GM12864 (cell line): Measurements from ENCODE around the gene SUSD6.

ENCODE experiments used
- DNase-seq: peaks from one replicate; pipeline ENCODE4 v3.0.0-alpha.2; 2011; ENCODE audit warnings: low read depth
- H3K4me3 ChIP-seq: 2 replicates; pipeline ENCODE4 v1.5.1; 2011; ENCODE audit warnings: mild to moderate bottlenecking, low read depth, low read length, control low read depth
- CTCF ChIP-seq: IDR thresholded peaks from 2 replicates; pipeline ENCODE4 v1.5.1; 2011; ENCODE audit warnings: low read depth, mild to moderate bottlenecking, moderate library complexity, low read length, control low read depth, inconsistent platforms; ENCODE audit errors: missing control alignments

Gene SUSD6

GRCh38 chr14:69754487-69754886 lies 143.1 kb downstream of the SUSD6 start:
- no peak for TF ChIP-seq CTCF
- DNase-seq: no peak
- no peak overlapping the region for H3K4me3 ChIP-seq

- TF ChIP-seq CTCF: no peak
- H3K4me3 ChIP-seq: no peak overlapping the region
- no peak for DNase-seq
Observed at GRCh38 chr14:69755296-69755695, 143.9 kb downstream of the SUSD6 start.

GRCh38 chr14:69755784-69756183 lies 144.4 kb downstream of the SUSD6 start:
- DNase-seq: no peak
- no peak for TF ChIP-seq CTCF
- no peak overlapping the region for H3K4me3 ChIP-seq

GRCh38 chr14:69756298-69756697 lies 144.9 kb downstream of the SUSD6 start:
- no peak overlapping the region for H3K4me3 ChIP-seq
- DNase-seq: no peak
- no peak for TF ChIP-seq CTCF

DNA sequence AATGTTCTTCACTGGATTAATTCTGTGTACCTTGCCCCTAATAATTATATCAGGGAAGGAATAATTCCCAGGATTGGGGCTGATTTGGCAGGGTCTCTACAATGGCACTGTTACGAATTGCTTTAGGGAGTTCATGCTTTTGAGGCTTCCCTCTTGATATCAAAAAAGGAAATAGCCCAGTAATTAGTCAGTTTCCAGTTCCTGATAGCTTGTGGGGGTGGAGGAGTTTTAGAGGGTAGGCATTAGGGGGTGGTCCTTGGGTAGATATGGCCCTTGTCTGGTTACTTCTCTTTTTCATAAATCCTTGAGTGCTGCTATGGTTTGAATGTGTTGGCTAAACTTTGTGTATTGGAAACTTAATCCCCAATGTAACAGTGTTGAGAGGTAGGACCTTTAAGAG lies 149.4 kb downstream of the SUSD6 start:
- DNase-seq: no peak
- H3K4me3 ChIP-seq: no peak overlapping the region
- TF ChIP-seq CTCF: no peak

DNA sequence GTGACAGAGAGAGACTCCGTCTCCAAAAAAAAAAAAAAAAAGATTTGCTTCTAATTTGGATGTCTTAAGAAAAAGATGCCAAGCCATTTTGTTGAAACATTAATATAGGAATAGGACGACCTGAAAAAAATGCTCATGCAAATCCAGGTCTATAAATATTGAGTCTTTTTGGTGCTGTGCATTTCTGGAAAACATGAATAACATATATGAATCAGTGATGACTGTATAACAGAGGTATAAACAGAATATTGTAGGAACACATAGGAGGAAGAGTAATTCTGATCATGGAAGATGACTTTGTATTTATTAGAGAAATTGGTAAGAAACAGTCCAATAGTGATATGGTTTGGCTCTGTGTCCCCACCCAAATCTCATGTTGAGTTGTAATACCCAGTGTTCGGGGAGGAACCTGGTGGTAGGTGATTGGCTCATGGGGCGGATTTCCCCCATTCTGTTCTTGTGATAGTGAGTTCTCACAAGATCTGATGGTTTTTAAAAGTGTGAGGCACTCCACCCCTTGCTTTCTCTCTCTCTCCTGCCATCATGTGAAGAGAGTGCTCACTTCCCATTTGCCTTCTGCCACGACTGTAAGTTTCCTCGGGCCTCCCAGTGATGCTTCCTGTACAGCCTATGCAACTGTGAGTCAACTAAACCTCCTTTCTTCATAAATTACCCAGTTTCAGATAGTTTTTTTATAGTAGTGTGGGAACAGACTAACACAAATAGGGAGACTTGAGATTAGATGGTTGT lies 152.5 kb downstream of the SUSD6 start:
- no peak overlapping the region for H3K4me3 ChIP-seq
- TF ChIP-seq CTCF: no peak
- no peak for DNase-seq
